ENCODE data around the gene ZBED1.
A peak's percentile ranks its signal among the peaks of the same experiment; 100 is the strongest.
"Not testable (repeated sequence)": the region's sequence is repeated elsewhere in the genome, so short reads cannot be mapped to it uniquely, and the experiment has no call there.

The ZBED1 gene

DNA sequence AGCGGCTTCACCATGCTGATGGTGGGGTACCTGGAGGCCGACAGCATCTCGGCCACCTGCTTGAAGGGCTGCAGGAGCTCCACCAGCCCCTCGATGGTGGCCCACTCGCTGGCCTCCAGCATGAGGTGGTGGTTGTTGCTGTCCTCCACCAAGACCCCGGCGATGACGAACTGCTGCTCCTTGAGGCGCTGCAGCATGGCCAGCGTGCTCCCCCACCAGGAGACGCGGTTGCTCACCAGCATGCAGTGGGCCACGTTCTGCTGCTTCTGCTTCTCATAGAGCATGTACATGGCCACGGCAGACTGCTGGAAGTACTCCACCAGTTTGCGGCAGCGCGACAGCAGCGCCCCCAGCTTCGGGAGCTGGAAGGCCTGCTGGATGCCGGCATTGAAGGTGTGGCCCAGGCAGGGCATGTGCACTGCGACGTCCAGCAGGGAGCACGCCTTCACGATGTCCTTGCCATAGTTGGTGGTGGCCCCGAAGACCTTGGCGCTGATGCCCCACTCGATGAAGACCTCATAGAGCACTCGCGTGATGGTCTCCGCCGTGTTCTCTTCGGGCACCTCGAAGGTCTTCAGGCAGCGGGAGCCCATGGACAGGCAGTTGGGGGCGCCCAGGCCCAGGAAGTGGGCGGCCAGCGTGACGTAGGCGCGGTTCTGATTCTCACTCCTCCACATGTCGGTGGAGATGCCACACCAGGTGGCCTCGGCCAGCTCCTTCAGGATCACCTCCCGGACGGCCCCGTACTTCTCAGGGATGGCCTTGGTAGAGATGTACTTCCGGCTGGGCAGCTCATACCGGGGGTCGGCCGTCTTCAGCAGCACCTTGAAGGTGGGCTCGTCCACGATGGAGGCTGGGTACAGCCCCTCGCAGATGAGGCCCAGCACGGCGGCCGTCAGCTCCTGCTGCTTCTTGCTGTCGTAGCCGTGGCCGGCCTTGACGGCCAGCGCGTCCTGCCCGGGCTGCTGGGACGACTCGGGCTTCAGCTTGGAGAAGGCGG lies 11.0 kb downstream of the ZBED1 start:
- H3K27me3 ChIP-seq (ENCODE audit: control insufficient read depth, insufficient read depth, low read length) = no peaks in the 10 kb centered on the region
- no peak overlapping the region for H3K4me3 ChIP-seq (ENCODE audit: low read length)
- no peak overlapping the region for H3K9ac ChIP-seq (ENCODE audit: low read depth, low read length)
- no peaks in the 10 kb centered on the region for H3K9me3 ChIP-seq (replicated peaks; ENCODE audit: low read length)
- H3K4me1 ChIP-seq (ENCODE audit: control insufficient read depth, insufficient read depth, low read length) = peaks cover 14% of the 10 kb centered on the region
- peaks cover 44% of the 10 kb centered on the region for H3K36me3 ChIP-seq (ENCODE audit: insufficient read depth, low read length)
- no peak overlapping the region for H3K4me2 ChIP-seq (ENCODE audit: low read length)

DNA sequence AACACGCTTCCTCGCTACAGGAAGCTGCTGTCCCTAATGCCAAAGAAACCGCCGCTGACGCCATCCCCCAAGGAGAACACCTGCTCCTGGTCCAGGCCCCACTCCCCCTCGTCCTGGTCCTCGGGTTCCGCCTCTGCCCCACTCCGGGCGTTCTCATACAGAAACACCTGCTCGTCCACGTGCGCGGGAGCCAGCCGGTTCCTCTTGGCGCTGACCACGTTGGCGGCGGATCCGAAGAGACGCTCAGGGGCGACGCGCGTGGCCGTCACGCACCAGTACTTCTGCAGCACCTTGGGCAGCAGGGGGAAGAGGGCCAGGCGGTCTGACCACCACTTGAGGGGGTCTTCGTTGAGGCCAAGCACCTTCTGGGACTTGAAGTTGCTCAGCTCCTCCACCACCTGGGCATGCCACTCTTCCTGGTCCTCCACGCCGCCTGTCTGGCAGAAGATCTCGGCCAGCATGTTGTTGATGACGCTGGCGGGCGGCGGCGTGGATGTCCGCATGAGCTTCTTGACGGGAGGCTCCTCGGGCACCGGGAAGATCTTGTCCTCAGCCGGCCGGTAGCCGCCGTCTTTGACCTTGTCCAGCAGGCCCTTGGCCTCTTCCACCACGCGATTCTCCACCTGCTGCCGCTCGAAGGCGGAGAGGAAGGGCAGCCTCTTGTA lies 12.0 kb downstream of the ZBED1 start:
- Histone ChIP-seq H3K27me3 (ENCODE audit: control insufficient read depth, insufficient read depth, low read length) (no peaks in the 10 kb centered on the region), H3K9me3 (replicated peaks; ENCODE audit: low read length) (no peaks in the 10 kb centered on the region), H3K4me1 (ENCODE audit: control insufficient read depth, insufficient read depth, low read length) (peaks cover 20% of the 10 kb centered on the region), H3K36me3 (ENCODE audit: insufficient read depth, low read length) (peaks cover 47% of the 10 kb centered on the region), H3K4me2 (ENCODE audit: low read length) (no peak overlapping the region), H3K4me3 (ENCODE audit: low read length) (no peak overlapping the region), H3K9ac (ENCODE audit: low read depth, low read length) (no peak overlapping the region)

DNA sequence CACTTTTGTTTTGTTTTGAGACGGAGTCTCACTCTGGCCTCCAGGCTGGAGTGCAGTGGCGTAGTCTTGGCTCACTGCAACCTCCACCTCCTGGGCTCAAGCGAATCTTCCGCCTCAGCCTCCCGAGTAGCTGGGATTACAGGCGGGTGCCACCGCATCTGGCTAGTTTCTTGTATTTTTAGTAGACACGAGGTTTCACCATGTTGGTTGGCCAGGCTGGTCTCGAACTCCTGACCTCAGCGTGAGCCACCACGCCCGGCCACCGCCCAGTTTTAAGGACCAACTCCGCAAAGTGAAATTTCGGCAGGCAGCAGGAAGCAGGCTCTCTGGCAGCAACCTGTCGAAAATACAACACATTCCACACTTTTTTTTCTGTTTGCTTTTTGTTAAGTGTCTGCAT lies 13.4 kb downstream of the ZBED1 start:
- H3K36me3 ChIP-seq (ENCODE audit: insufficient read depth, low read length) = peaks cover 47% of the 10 kb centered on the region

DNA sequence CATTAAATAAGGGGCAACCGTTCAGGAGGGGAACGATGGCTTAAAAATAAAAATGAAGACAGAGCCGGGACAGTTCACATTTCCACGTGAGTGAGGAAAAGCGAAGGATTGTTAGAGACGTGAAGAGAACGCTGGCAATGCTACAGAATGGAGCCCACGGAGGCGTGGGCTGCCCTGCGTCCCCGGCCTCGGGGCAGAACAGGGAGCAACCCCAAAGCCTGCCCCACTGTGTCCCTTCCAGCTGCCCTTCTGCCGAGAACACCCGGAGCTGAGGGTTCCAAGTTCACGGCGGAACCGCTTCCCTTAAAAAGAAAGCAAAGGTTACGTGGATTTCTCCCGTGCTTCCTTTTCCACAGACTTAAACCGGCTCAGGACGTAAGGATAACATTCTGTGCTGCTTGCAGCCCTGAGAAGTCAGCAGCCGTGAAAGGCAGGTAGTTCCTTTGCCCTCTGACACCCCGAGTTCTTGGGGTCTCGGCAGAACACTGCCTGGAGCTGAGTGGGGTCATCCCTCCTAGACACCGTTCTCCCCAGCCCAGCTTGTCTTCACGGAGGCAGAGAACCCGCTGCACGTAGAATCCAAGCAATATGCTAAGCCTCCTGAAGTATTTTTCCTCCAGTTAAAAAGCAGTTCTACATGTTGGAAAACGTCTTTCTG lies 14.2 kb downstream of the ZBED1 start:
- Histone ChIP-seq H3K4me3 (ENCODE audit: low read length) (no peak overlapping the region), H3K27me3 (ENCODE audit: control insufficient read depth, insufficient read depth, low read length) (no peaks in the 10 kb centered on the region), H3K4me1 (ENCODE audit: control insufficient read depth, insufficient read depth, low read length) (peaks cover 20% of the 10 kb centered on the region), H3K36me3 (ENCODE audit: insufficient read depth, low read length) (peaks cover 47% of the 10 kb centered on the region), H3K9me3 (replicated peaks; ENCODE audit: low read length) (no peaks in the 10 kb centered on the region), H3K4me2 (ENCODE audit: low read length) (no peak overlapping the region), H3K9ac (ENCODE audit: low read depth, low read length) (peak overlapping the region; percentile 0)

More for the DNA sequence above, 13.4 kb downstream of the ZBED1 start:
- Histone ChIP-seq H3K4me3 (ENCODE audit: low read length) (no peak overlapping the region), H3K9me3 (replicated peaks; ENCODE audit: low read length) (no peaks in the 10 kb centered on the region), H3K27me3 (ENCODE audit: control insufficient read depth, insufficient read depth, low read length) (no peaks in the 10 kb centered on the region), H3K9ac (ENCODE audit: low read depth, low read length) (no peak overlapping the region), H3K4me1 (ENCODE audit: control insufficient read depth, insufficient read depth, low read length) (peaks cover 20% of the 10 kb centered on the region), H3K4me2 (ENCODE audit: low read length) (no peak overlapping the region)

DNA sequence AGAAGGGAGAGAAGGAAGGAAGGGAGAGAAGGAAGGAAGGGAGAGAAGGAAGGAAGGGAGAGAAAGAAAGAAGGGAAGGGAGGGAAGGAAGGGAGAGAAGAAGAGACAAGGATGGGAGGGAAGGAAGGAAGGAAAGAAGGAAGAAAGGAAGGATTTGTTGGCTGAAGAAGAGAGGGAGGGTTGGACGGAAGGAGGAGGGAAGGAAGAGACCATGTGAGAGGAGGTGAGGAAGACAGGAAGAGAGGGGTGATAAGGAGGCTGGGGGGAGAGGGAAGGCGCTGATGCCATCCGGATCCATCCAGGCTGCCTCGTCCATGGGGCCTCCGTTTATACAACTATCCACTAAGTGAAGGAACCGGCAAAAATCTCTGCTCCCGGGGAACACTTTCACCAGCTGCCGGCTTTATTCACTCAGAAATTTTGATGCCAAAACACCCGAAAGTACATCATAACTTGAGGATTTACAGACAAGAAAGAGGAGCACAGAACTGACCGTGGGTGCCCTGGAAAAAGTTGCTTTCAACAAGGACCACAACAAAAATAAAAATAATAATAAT lies 14.9 kb downstream of the ZBED1 start:
- H3K36me3 ChIP-seq (ENCODE audit: insufficient read depth, low read length) = peaks cover 47% of the 10 kb centered on the region
- H3K4me3 ChIP-seq (ENCODE audit: low read length) = no peak overlapping the region
- peak overlapping the region; percentile 50 for H3K4me2 ChIP-seq (ENCODE audit: low read length)
- no peaks in the 10 kb centered on the region for H3K9me3 ChIP-seq (replicated peaks; ENCODE audit: low read length)
- no peaks in the 10 kb centered on the region for H3K27me3 ChIP-seq (ENCODE audit: control insufficient read depth, insufficient read depth, low read length)
- peaks cover 20% of the 10 kb centered on the region for H3K4me1 ChIP-seq (ENCODE audit: control insufficient read depth, insufficient read depth, low read length)
- peak overlapping the region; percentile 0 for H3K9ac ChIP-seq (ENCODE audit: low read depth, low read length)

DNA sequence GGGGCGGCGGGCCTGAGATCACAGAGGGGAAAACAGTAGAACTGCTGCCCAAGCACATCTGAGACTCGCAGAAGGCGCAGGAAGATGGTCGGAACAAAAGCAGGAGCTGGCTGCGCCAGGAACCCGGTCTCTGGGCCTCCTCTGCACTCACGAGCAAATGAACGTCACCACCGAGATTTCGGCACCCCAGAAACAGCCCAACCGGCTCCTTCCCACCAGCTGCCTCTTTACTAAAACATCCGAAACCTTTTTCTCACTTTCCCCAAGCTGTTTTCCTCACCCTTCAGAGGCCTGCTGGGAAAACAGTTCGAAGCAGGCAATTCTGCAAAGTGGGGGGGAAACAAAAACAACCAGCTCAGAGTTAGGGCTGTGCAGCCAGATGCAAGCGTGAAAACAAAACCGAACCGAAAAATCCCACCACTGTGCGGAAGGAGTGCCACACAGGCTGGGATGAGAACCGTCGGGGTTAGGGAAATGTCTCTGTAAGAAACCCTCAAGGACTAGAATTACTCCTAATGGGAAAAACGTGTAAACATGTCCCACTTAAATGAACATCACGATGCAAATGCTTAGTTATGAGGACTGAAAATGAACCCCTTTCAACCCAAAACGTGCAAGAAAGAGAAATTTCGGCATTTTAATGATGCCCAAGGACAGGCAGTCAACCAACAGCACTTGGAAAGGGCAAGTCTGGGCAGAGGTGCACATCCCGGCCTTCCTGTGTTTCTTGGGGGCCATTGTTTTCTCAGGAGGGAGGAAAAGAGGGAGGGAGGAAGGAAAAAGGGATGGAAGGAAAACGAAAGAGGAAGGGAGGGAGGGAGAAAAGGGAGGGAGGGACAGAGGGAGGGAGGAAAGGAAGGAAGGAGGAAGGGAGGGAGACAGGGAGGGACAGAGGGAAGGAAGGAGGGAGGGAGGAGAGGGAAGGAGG lies 15.8 kb downstream of the ZBED1 start:
- peak overlapping the region; percentile 73 for H3K9ac ChIP-seq (ENCODE audit: low read depth, low read length)
- peak overlapping the region; percentile 79 for H3K4me2 ChIP-seq (ENCODE audit: low read length)
- H3K36me3 ChIP-seq (ENCODE audit: insufficient read depth, low read length) = peaks cover 42% of the 10 kb centered on the region
- H3K27me3 ChIP-seq (ENCODE audit: control insufficient read depth, insufficient read depth, low read length) = no peaks in the 10 kb centered on the region
- H3K4me3 ChIP-seq (ENCODE audit: low read length) = peak overlapping the region; percentile 61
- no peaks in the 10 kb centered on the region for H3K9me3 ChIP-seq (replicated peaks; ENCODE audit: low read length)
- H3K4me1 ChIP-seq (ENCODE audit: control insufficient read depth, insufficient read depth, low read length) = peaks cover 20% of the 10 kb centered on the region

DNA sequence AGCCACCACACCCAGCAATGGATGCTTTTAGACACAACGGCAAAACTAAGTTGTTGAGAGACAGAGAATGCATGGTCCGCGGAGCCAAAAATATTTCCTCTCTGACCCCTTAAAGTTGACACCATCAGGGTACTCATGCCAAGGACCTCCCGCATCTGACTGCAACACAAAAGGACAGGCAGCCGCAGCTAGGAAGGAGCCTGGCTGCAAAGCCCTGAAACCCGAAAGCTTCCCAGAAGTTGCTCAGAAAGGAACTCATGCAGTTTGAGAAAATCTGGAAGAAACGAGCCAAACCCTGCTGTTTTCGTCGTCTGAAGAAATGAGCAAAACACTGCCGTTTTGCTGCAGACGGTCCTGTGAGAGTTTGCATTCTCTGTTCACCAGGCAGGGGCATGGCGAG lies 16.5 kb downstream of the ZBED1 start:
- Histone ChIP-seq H3K4me3 (ENCODE audit: low read length) (peak overlapping the region; percentile 61), H3K4me2 (ENCODE audit: low read length) (peak overlapping the region; percentile 79), H3K4me1 (ENCODE audit: control insufficient read depth, insufficient read depth, low read length) (peaks cover 20% of the 10 kb centered on the region), H3K9me3 (replicated peaks; ENCODE audit: low read length) (no peaks in the 10 kb centered on the region), H3K27me3 (ENCODE audit: control insufficient read depth, insufficient read depth, low read length) (no peaks in the 10 kb centered on the region), H3K36me3 (ENCODE audit: insufficient read depth, low read length) (peaks cover 41% of the 10 kb centered on the region), H3K9ac (ENCODE audit: low read depth, low read length) (peak overlapping the region; percentile 73)

DNA sequence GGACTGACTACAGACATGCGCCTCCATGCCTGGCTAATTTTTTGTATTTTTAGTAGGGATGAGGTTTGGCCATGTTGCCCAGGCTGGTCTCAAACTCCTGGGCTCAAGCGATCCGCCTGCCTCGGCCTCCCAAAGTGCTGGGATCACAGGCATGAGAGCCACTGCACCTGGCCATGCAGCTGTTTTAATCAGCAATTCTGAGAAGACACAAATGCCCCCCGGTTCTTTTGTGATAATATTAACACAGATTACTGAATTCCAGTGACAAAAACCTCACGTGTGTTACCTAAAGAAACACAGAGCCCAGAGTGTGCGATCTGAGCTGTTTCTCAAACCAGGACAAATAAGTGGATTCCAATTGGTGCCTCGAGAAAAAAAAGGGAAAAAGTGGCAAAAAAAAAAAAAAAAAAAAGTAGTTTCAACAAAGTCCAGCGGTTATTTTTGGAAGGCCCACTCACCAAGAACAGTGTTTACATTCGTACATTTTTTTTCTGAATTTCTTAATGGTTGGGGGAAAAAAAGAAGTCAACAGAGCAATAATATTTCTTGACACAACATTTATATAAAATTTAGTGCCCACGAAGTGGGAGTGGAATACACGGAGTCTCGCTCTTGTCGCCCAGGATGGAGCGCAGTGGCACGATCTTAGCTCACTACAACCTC lies 17.2 kb downstream of the ZBED1 start:
- peaks cover 20% of the 10 kb centered on the region for H3K4me1 ChIP-seq (ENCODE audit: control insufficient read depth, insufficient read depth, low read length)
- no peaks in the 10 kb centered on the region for H3K27me3 ChIP-seq (ENCODE audit: control insufficient read depth, insufficient read depth, low read length)
- H3K9ac ChIP-seq (ENCODE audit: low read depth, low read length) = no peak overlapping the region
- no peak overlapping the region for H3K4me3 ChIP-seq (ENCODE audit: low read length)
- no peaks in the 10 kb centered on the region for H3K9me3 ChIP-seq (replicated peaks; ENCODE audit: low read length)
- no peak overlapping the region for H3K4me2 ChIP-seq (ENCODE audit: low read length)
- H3K36me3 ChIP-seq (ENCODE audit: insufficient read depth, low read length) = peaks cover 34% of the 10 kb centered on the region

DNA sequence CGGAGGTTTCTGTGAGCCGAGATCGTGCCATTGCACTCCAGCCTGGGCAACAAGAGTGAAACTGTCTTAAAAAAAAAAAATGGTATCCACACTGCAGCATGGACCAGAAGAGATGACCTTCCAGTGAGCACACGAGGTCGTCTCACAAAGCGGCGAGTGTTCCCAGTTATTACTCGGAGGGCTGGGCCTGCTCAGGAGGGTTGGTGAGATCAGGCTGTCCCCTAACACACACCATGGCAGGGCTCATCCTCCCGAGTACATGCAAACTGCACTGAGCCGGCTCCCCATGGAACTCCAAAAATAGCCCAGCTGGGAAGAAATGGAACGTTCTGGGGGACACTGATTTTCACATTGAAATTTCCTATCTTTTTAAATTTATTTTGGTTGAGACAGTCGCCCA lies 19.2 kb downstream of the ZBED1 start:
- H3K4me2 ChIP-seq (ENCODE audit: low read length); H3K9me3 ChIP-seq (replicated peaks; ENCODE audit: low read length); H3K4me3 ChIP-seq (ENCODE audit: low read length); H3K9ac ChIP-seq (ENCODE audit: low read depth, low read length); H3K27me3 ChIP-seq (ENCODE audit: control insufficient read depth, insufficient read depth, low read length): not testable (repeated sequence)
- Histone ChIP-seq H3K36me3 (ENCODE audit: insufficient read depth, low read length) (peaks cover 14% of the 10 kb centered on the region), H3K4me1 (ENCODE audit: control insufficient read depth, insufficient read depth, low read length) (peaks cover 20% of the 10 kb centered on the region)

DNA sequence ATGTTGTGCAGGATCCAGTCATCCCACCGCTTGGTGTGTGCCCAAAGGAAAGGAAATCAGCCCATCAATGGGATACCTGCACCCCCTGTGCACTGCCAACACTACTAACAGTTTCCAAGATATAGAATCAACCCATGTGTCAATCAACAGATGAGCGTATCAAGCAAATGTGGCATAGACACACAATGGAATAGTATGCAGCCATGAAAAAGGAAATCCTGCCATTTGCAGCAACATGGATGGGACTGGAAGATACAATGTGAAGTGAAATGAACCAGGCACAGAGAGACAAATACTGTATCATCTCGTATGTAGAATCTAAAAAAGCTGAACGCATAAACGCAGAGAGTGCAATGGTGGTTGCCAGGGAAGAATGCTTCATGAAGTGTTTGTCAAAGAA lies 20.8 kb downstream of the ZBED1 start:
- H3K4me2 ChIP-seq (ENCODE audit: low read length); H3K9ac ChIP-seq (ENCODE audit: low read depth, low read length); H3K27me3 ChIP-seq (ENCODE audit: control insufficient read depth, insufficient read depth, low read length); H3K4me1 ChIP-seq (ENCODE audit: control insufficient read depth, insufficient read depth, low read length); H3K4me3 ChIP-seq (ENCODE audit: low read length); H3K9me3 ChIP-seq (replicated peaks; ENCODE audit: low read length): not testable (repeated sequence)
- peaks cover 11% of the 10 kb centered on the region for H3K36me3 ChIP-seq (ENCODE audit: insufficient read depth, low read length)

Measured in skeletal muscle satellite cell (primary cell).